SK-N-SH (cell line): ENCODE data around the gene SRSF7. TPM values are rescaled to one million over a fixed set of nuclear protein-coding genes. Genes with fewer than 3 reads are reported as not detected.

Experiments used
- CTCF ChIA-PET: fragments of 300-600, 350-600 bp; formaldehyde crosslinking; extraction: SDS; loops from one replicate; lab custom pipeline; 2021; lab: Yijun Ruan, JAX
- POLR2A ChIA-PET: fragments of 350-600 bp; sonication (Branson Sonifier 250); formaldehyde crosslinking; extraction: SDS; loops from one replicate; lab custom pipeline; 2020; ENCODE audit warnings: antibody characterized with exemption, inconsistent platforms; lab: Yijun Ruan, JAX
- DNase-seq: peaks from one replicate; pipeline ENCODE4 v3.0.0; 2012
- H2AFZ ChIP-seq: fragments of 200-600 bp; sonication (generic); 2 replicates; pipeline ENCODE4 v1.8.1; 2016; ENCODE audit warnings: antibody characterized with exemption, mild to moderate bottlenecking, low read depth
- H3F3A ChIP-seq: fragments of 200-600 bp; sonication (generic); replicated peaks from 2 replicates; pipeline ENCODE3; 2016; ENCODE audit warnings: antibody characterized with exemption, mild to moderate bottlenecking; ENCODE audit not compliant: insufficient read depth
- H3K27ac ChIP-seq, 2 experiments: fragments of 200-500 bp in 1 of 2; fragments of 200-600 bp in 1 of 2; sonication (Bioruptor generic) in 1 of 2; sonication (generic), shearing (Covaris generic) in 1 of 2; 2 replicates each; pipeline versions ENCODE4 v1.5.1 to v1.6.1; 2014 to 2016; ENCODE audit warnings: low read depth in 2 of 2, inconsistent platforms in 1 of 2, low read length in 1 of 2, mild to moderate bottlenecking in 1 of 2, mixed read lengths in 1 of 2
- H3K27me3 ChIP-seq: fragments of 200-600 bp; sonication (generic), shearing (Covaris generic); 2 replicates; pipeline ENCODE4 v1.6.1; 2016; ENCODE audit warnings: mixed run types; ENCODE audit not compliant: insufficient read depth
- H3K36me3 ChIP-seq, 2 experiments: fragments of 200-500 bp in 1 of 2; fragments of 200-600 bp in 1 of 2; sonication (Bioruptor generic) in 1 of 2; sonication (generic) in 1 of 2; replicated peaks in 1 of 2; 2 replicates each; pipeline versions ENCODE3 to v1.5.1; 2014 to 2016; ENCODE audit warnings: low read length in 1 of 2, mild to moderate bottlenecking in 1 of 2; ENCODE audit not compliant: insufficient read depth in 2 of 2, control insufficient read depth in 1 of 2
- H3K4me1 ChIP-seq, 2 experiments: fragments of 200-500 bp in 1 of 2; fragments of 200-600 bp in 1 of 2; sonication (Bioruptor generic) in 1 of 2; sonication (generic), shearing (Covaris generic) in 1 of 2; 2 replicates each; pipeline versions ENCODE4 v1.5.1 to v1.6.1; 2014 to 2016; ENCODE audit warnings: low read depth in 1 of 2, low read length in 1 of 2, mixed run types in 1 of 2; ENCODE audit not compliant: insufficient read depth in 2 of 2, control insufficient read depth in 1 of 2
- H3K4me2 ChIP-seq: fragments of 200-600 bp; sonication (generic), shearing (Covaris generic); 2 replicates; pipeline ENCODE4 v1.6.1; 2017; ENCODE audit warnings: mixed run types
- H3K4me3 ChIP-seq, 2 experiments: fragments of 200-500 bp in 1 of 2; fragments of 200-600 bp in 1 of 2; sonication (Bioruptor generic) in 1 of 2; sonication (generic), shearing (Covaris generic) in 1 of 2; 2 replicates each; pipeline versions ENCODE4 v1.5.1 to v1.8.1; 2014 to 2016; ENCODE audit warnings: low read depth in 2 of 2, inconsistent platforms in 1 of 2, low read length in 1 of 2, mild to moderate bottlenecking in 1 of 2, mixed read lengths in 1 of 2, moderate library complexity in 1 of 2
- H3K79me2 ChIP-seq: fragments of 200-600 bp; sonication (generic); 2 replicates; pipeline ENCODE4 v1.8.1; 2017; ENCODE audit warnings: mild to moderate bottlenecking; ENCODE audit not compliant: insufficient read depth
- H3K9ac ChIP-seq: fragments of 200-600 bp; sonication (generic); 2 replicates; pipeline ENCODE4 v1.6.1; 2017; ENCODE audit warnings: mixed run types
- H3K9me2 ChIP-seq: fragments of 200-600 bp; sonication (generic); 2 replicates; pipeline ENCODE4 v1.6.1; 2017; ENCODE audit warnings: mixed run types
- H3K9me3 ChIP-seq: fragments of 200-600 bp; sonication (generic); 2 replicates; pipeline ENCODE4 v1.6.1; 2017; ENCODE audit warnings: mixed run types, mild to moderate bottlenecking, moderate library complexity
- H4K20me1 ChIP-seq: fragments of 200-600 bp; sonication (generic); 2 replicates; pipeline ENCODE4 v1.6.1; 2017; ENCODE audit warnings: mild to moderate bottlenecking, mixed run types; ENCODE audit not compliant: insufficient read depth
- CHD2 ChIP-seq: fragments of 150-350 bp; IDR thresholded peaks from 2 replicates; pipeline ENCODE4 v1.6.1; 2018; ENCODE audit warnings: low read length; ENCODE audit not compliant: partially characterized antibody
- GABPA ChIP-seq: IDR thresholded peaks from 2 replicates; pipeline ENCODE4 v1.4.0; 2012; ENCODE audit warnings: low read depth, mild to moderate bottlenecking
- JUND ChIP-seq: IDR thresholded peaks from 2 replicates; pipeline ENCODE4 v1.4.0; 2012
- MXI1 ChIP-seq: IDR thresholded peaks from 2 replicates; pipeline ENCODE4 v1.6.1; 2012; ENCODE audit warnings: mild to moderate bottlenecking, low read depth, low read length, improper control_type of control experiment
- PBX3 ChIP-seq: IDR thresholded peaks from 2 replicates; pipeline ENCODE4; 2012
- RFX5 ChIP-seq: IDR thresholded peaks from 2 replicates; pipeline ENCODE4 v1.6.1; 2012; ENCODE audit warnings: mild to moderate bottlenecking, improper control_type of control experiment, low read length
- RXRA ChIP-seq: IDR thresholded peaks from 2 replicates; pipeline ENCODE4 v1.4.0; 2012; ENCODE audit warnings: low read depth, mild to moderate bottlenecking, borderline replicate concordance
- SIN3A ChIP-seq: IDR thresholded peaks from 2 replicates; pipeline ENCODE4 v1.6.1; 2012; ENCODE audit warnings: low read depth, mild to moderate bottlenecking, low read length, moderate library complexity, borderline replicate concordance
- SMC3 ChIP-seq: IDR thresholded peaks from 2 replicates; pipeline ENCODE4 v1.6.1; 2012; ENCODE audit warnings: low read depth, low read length, improper control_type of control experiment
- TAF1 ChIP-seq: IDR thresholded peaks from 2 replicates; pipeline ENCODE4 v1.6.1; 2012; ENCODE audit warnings: low read depth, mild to moderate bottlenecking, low read length, moderate library complexity, borderline replicate concordance
- USF1 ChIP-seq: IDR thresholded peaks from 2 replicates; pipeline ENCODE4 v1.4.0; 2012; ENCODE audit warnings: low read depth, borderline replicate concordance
- WGBS: methylation state at CpG from one replicate; pipeline ENCODE4 v1.1.6; 2017; ENCODE audit warnings: low lambda C conversion rate; 5-methylcytosine and 5-hydroxymethylcytosine counted together
- polyA plus RNA-seq, 3 experiments: library from polyadenylated mRNA; depleted of rRNA; stranded (reverse); fragments of >200 nt; gene quantifications; 2 replicates each; pipeline ENCODE4 v1.2.3, GENCODE V29; 2012

SRSF7 gene
- polyA plus RNA-seq, 1 of the 3 experiments (the other 2 are of a cell fraction), result 199 TPM

GRCh38 chr2:38751596-38752410 lies 642 bp upstream of the SRSF7 start:
- CTCF ChIA-PET, result interaction anchor here (0.7 to 4.5 kb wide), 6 partner anchors 10 to 375 kb away, joined by 3 to 24 read pairs (median 4); partner anchors contain the start of gene ATL2
- Histone ChIP-seq H3K4me1 (peaks cover 34 to 37% of the 10 kb centered on the region in 2 experiments), H3K4me3 (peak overlapping the region; percentile 51 to 92), H4K20me1 (peaks cover 38% of the 10 kb centered on the region), H3F3A (peaks cover 25% of the 10 kb centered on the region), H3K27me3 (no peaks in the 10 kb centered on the region), H3K9me2 (no peaks in the 10 kb centered on the region), H3K9me3 (no peaks in the 10 kb centered on the region), H3K9ac (peak overlapping the region; percentile 97)
- 36% methylated on average over 18 of the region's 18 CpGs for WGBS
- TF ChIP-seq MXI1 (no peak), SIN3A (no peak), GABPA (no peak), RXRA (no peak), RFX5 (0 out of 2 replicates have a peak, but pooled peaks have one; percentile 0), USF1 (no peak), JUND (no peak), SMC3 (no peak)
- TF ChIP-seq, all 33 proteins: peak for 1
- Histone ChIP-seq H3K36me3 (peaks cover 33% of the 10 kb centered on the region in 2 experiments), H3K4me2 (peak overlapping the region; percentile 72), H3K79me2 (peaks cover 43% of the 10 kb centered on the region), H3K27ac (peak overlapping the region; percentile 92 to 97), H2AFZ (peak overlapping the region; percentile 93)
- DNase-seq, result no peak
- POLR2A ChIA-PET, result interaction anchor here (0.6 to 2.3 kb wide), 53 partner anchors 8 to 1429 kb away, joined by 3 to 65 read pairs (median 5); partner anchors contain the start of genes ATL2, CYP1B1, DHX57 and GEMIN6

- H3K4me3 ChIP-seq, result peak overlapping the region; percentile 92 to 94
- H3K9ac ChIP-seq, result peak overlapping the region; percentile 97
- H2AFZ ChIP-seq, result 0 out of 2 replicates have a peak overlapping the region, but pooled peaks have one; percentile 3
- H3F3A ChIP-seq, result peaks cover 39% of the 10 kb centered on the region
- H3K36me3 ChIP-seq, result peaks cover 48 to 49% of the 10 kb centered on the region in 2 experiments
- H3K27ac ChIP-seq, result peak overlapping the region; percentile 92 to 100
- H3K9me3 ChIP-seq, result no peaks in the 10 kb centered on the region
- ChIA-PET POLR2A (interaction anchor here (0.7 to 2.3 kb wide), 21 partner anchors 8 to 373 kb away, joined by 4 to 65 read pairs (median 8); partner anchors contain the start of genes ATL2, GEMIN6 and HNRNPLL), CTCF (interaction anchor here (1.1 to 4.5 kb wide), 6 partner anchors 9 to 374 kb away, joined by 3 to 24 read pairs (median 5); partner anchors contain the start of gene ATL2)
- WGBS, result under 1% methylated on average over 39 of the region's 59 CpGs
- H4K20me1 ChIP-seq, result peaks cover 53% of the 10 kb centered on the region
- H3K4me2 ChIP-seq, result peak overlapping the region; percentile 91
- DNase-seq, result peak; percentile 79
- H3K27me3 ChIP-seq, result no peaks in the 10 kb centered on the region
- TF ChIP-seq SIN3A (peak; percentile 16; the same call in 1 of the 2 replicates), MXI1 (peak; percentile 95), CHD2 (no peak), TAF1 (no peak), PBX3 (no peak)
- H3K4me1 ChIP-seq, result peaks cover 45 to 46% of the 10 kb centered on the region in 2 experiments
- H3K9me2 ChIP-seq, result no peaks in the 10 kb centered on the region
- peaks cover 59% of the 10 kb centered on the region for H3K79me2 ChIP-seq
Measured at GRCh38 chr2:38750011-38750890, 910 bp downstream of the SRSF7 start.
